Measurements from ENCODE around the gene LRRC47.

Gene LRRC47

GRCh38 chr1:3746389-3746829 lies 49.9 kb downstream of the LRRC47 start:
- DNase-seq = no peak

GRCh38 chr1:3745590-3746381 lies 50.5 kb downstream of the LRRC47 start:
- DNase-seq = no peak

- DNase-seq = no peak
These were observed 51.2 kb downstream of the LRRC47 start for GRCh38 chr1:3745071-3745470.

- no peak for DNase-seq
These were observed 51.7 kb downstream of the LRRC47 start for GRCh38 chr1:3744646-3745045.

- DNase-seq = no peak
These were observed 52.5 kb downstream of the LRRC47 start for GRCh38 chr1:3743826-3744225.

- DNase-seq = no peak
These were observed 52.9 kb downstream of the LRRC47 start for GRCh38 chr1:3743421-3743820.

- DNase-seq = no peak
These were observed 53.6 kb downstream of the LRRC47 start for GRCh38 chr1:3742439-3743298.

- DNase-seq = no peak
These were observed 54.5 kb downstream of the LRRC47 start for GRCh38 chr1:3741566-3742438.

- no peak for DNase-seq
These were observed 55.5 kb downstream of the LRRC47 start for GRCh38 chr1:3740752-3741151.

- no peak for DNase-seq
These were observed 56.3 kb downstream of the LRRC47 start for GRCh38 chr1:3740042-3740441.

- no peak for DNase-seq
These were observed 57.4 kb downstream of the LRRC47 start for GRCh38 chr1:3738943-3739342.

GRCh38 chr1:3736708-3737107 lies 59.6 kb downstream of the LRRC47 start:
- DNase-seq = no peak

GRCh38 chr1:3736131-3736561 lies 60.2 kb downstream of the LRRC47 start:
- no peak for DNase-seq

- DNase-seq = no peak
These were observed 60.6 kb downstream of the LRRC47 start for GRCh38 chr1:3735688-3736087.

- DNase-seq = no peak
These were observed 61.1 kb downstream of the LRRC47 start for GRCh38 chr1:3735027-3735681.

- no peak for DNase-seq
These were observed 61.7 kb downstream of the LRRC47 start for GRCh38 chr1:3734602-3735001.

GRCh38 chr1:3733883-3734589 lies 62.3 kb downstream of the LRRC47 start:
- DNase-seq = no peak

GRCh38 chr1:3733094-3733882 lies 63.0 kb downstream of the LRRC47 start:
- DNase-seq = no peak

- no peak for DNase-seq
These were observed 63.7 kb downstream of the LRRC47 start for GRCh38 chr1:3732434-3733093.
